Heart left ventricle (tissue), 16 donors: ENCODE measurements around the gene FLNB. TPM values are rescaled to one million over a fixed set of nuclear protein-coding genes. Genes with fewer than 3 reads are reported as not detected.

Source experiments
- ATAC-seq, 4 donors: fragments of 200-7000 bp; cut with Tn5 transposase; one replicate each; pipeline ENCODE4 v1.9.1; 2020 to 2022; ENCODE audit warnings: moderate library complexity in 4 of 4, mild to moderate bottlenecking in 3 of 4, moderate number of reproducible peaks in 1 of 4
- DNase-seq, 5 donors: peaks; one replicate each; pipeline ENCODE4 v3.0.0-alpha.2; 2020
- H3K27ac ChIP-seq, 12 donors: fragments of 200-600 bp; sonication (generic) in 4 of 12; one replicate each; pipeline versions ENCODE4 v1.5.0 to v1.8.0; 2016 to 2022; ENCODE audit warnings: mild to moderate bottlenecking in 2 of 12
- H3K27me3 ChIP-seq, 9 donors: fragments of 200-600 bp; sonication (generic) in 2 of 9; one replicate each; pipeline versions ENCODE4 v1.5.1 to v1.8.0; 2016 to 2022; ENCODE audit warnings: mild to moderate bottlenecking in 3 of 9
- H3K36me3 ChIP-seq, 9 donors: fragments of 200-600 bp; sonication (generic) in 2 of 9; one replicate each; pipeline versions ENCODE4 v1.5.0 to v1.8.0; 2018 to 2022; ENCODE audit warnings: mild to moderate bottlenecking in 2 of 9
- H3K4me1 ChIP-seq, 12 donors: fragments of 200-600 bp; sonication (generic) in 4 of 12; one replicate each; pipeline versions ENCODE4 v1.5.0 to v1.8.0; 2016 to 2022; ENCODE audit warnings: mild to moderate bottlenecking in 3 of 12
- H3K4me3 ChIP-seq, 12 donors: fragments of 200-600 bp; sonication (generic) in 4 of 12; one replicate each; pipeline versions ENCODE4 v1.5.0 to v1.8.0; 2017 to 2022; ENCODE audit warnings: mild to moderate bottlenecking in 9 of 12, moderate library complexity in 4 of 12
- H3K9me3 ChIP-seq, 12 donors: fragments of 200-600 bp; sonication (generic) in 4 of 12; one replicate each; pipeline versions ENCODE4 v1.5.0 to v1.8.0; 2016 to 2022; ENCODE audit warnings: mild to moderate bottlenecking in 1 of 12
- CTCF ChIP-seq, 12 donors: fragments of 200-600 bp; sonication (generic) in 4 of 12; IDR thresholded peaks; one replicate each; pipeline versions ENCODE4 v1.5.0 to v1.8.0; 2018 to 2022; ENCODE audit warnings: antibody characterized with exemption in 12 of 12, mild to moderate bottlenecking in 5 of 12
- POLR2A ChIP-seq, 2 donors: fragments of 450-650 bp; IDR thresholded peaks; one replicate each; pipeline ENCODE4 v1.6.1; 2017; ENCODE audit warnings: antibody characterized with exemption in 2 of 2, mild to moderate bottlenecking in 2 of 2, moderate library complexity in 2 of 2
- WGBS, 4 donors: extraction: QIAGEN DNeasy Blood & Tissue Kit in 2 of 4; methylation state at CpG; one replicate each; pipeline versions ENCODE4 v1.1.5 to v1.1.7; 2013 to 2018; 5-methylcytosine and 5-hydroxymethylcytosine counted together
- intact Hi-C, 10 donors: fragments of 100-400 bp; cut with DNase I; formaldehyde crosslinking; loops; one replicate each; pipeline versions ENCODE4 v1.11.1 to v1.14.2; 2022
- polyA plus RNA-seq, 2 donors: library from polyadenylated mRNA; stranded (reverse); fragments of 200-250 nt; gene quantifications; one replicate each; pipeline ENCODE4 v1.2.3, GENCODE V29; 2013
- total RNA-seq, 9 donors: library from RNA; depleted of rRNA in 2 of 9; stranded (reverse); fragments of >200 nt in 2 of 9; fragmentation: NEBNext Ultra II Directional in 3 of 9; extraction: Animal tissue kit (Norgen Biotek cat#: 25700) in 3 of 9; gene quantifications; one replicate each; pipeline versions ENCODE4 v1.1.0 to v1.2.4, GENCODE V29; 2016 to 2023
- donor health status: ischemic (EF 13 %, LVEDD 7.1; RV severe dilation, severe dysfunction).
- donor health status: healthy with polysubstance abuse.
- donor health status: DM: no; HTN: yes; CAD: no.
- donor health status: DM: no; HTN: no; CAD: no.
- donor health status: ischemic (EF 25% LVEDD 6.9; RV normal size, moderate dysfunction).
- donor health status: ischemic (EF 25% LVEDD 5.7; RV mildly dilated, moderate dysfunction).
- donor health status: healthy.
- donor health status: DM: yes; HTN: yes; CAD: no.
- donor health status: ischemic (EF 35%, LVEDD 5.7; RV mildly dilated, moderate dysfunction).
- donor health status: nonischemic (EF 11% LVEDD 7.7; RV severe dilation, severe dysfunction).
- donor health status: DM: yes; HTN: yes; CAD: no.
- donor health status: PGD.
- donor health status: ischemic (EF 29% LVEDD 5.4; RV normal size, mild dysfunction).
- donor health status: nonischemic (EF 23%, LVEDD 6.1; RV moderate dilation, normal function).

The FLNB gene
- total and polyA plus RNA-seq, 11 donors, result 30.5 to 75.6 (median 40.6) TPM

GRCh38 chr3:57982561-57983243 lies 25.5 kb upstream of the FLNB start:
- Histone ChIP-seq H3K9me3 (no peaks in the 10 kb centered on the region), H3K4me3 (no peak overlapping the region), H3K36me3 (no peaks in the 10 kb centered on the region), H3K27me3 (no peaks in the 10 kb centered on the region), H3K4me1 (peaks cover 4 to 47% (median 14%) of the 10 kb centered on the region in 12 donors), H3K27ac (peak overlapping the region in 3 of 12 donors; percentile 27 to 79 (median 62))
- DNase-seq (no peak), ATAC-seq (no peak)
- TF ChIP-seq POLR2A (IDR thresholded peaks at IDR 0.05), result no peak
- no peak for TF ChIP-seq CTCF (IDR thresholded peaks at IDR 0.05)
- WGBS, 4 donors, result 90 to 93% (median 92%) methylated on average over 9 of the region's 9 CpGs
- intact Hi-C loops, result no loop called here

DNA sequence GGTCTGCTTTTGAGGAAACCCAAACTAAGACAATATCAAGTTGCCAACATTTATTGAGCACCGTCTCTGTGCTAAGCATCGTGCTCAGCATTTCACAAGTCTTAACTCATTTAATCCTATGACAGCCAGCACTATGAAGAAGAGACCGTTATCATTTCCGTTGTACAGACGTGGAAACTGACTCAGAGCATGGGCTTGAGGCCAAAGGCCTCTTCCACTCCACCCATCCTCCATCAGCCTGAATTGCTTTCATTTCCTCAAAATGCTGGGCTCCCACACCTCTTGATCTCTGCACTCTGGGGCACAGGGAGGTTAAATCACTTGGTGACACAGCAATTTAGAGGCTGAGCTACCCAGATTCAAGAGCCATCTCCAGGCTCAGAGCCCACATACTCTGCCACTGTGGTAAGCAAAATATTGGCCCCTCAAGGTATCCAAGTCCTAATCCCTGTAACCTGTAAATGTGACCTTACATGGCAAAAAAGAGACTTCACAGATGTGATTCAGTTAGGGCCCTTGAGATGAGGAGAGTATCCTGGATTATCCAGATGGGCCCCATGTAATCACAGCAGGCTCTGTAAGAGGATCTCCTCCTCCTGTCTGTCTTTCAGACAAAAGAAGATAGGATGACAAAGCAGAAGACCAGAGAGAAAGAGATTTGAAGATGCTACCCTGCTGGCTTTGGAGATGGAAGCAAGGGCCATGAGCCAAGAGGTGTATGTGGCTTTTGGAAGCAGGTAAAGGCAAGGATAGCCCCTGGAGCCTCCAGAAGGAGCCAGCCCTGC lies 24.3 kb upstream of the FLNB start:
- Histone ChIP-seq H3K9me3 (no peaks in the 10 kb centered on the region), H3K4me3 (no peak overlapping the region), H3K36me3 (no peaks in the 10 kb centered on the region), H3K4me1 (peaks cover 4 to 47% (median 11%) of the 10 kb centered on the region in 12 donors), H3K27ac (peak overlapping the region in 11 of 12 donors; percentile 3 to 79 (median 49)), H3K27me3 (no peaks in the 10 kb centered on the region)
- intact Hi-C loops, result no loop called here
- DNase-seq (peak in 4 of 5 donors; percentile 66 to 77 (median 68)), ATAC-seq (peak; percentile 65 to 94 (median 90))
- no peak for TF ChIP-seq CTCF (IDR thresholded peaks at IDR 0.05)
- TF ChIP-seq POLR2A (IDR thresholded peaks at IDR 0.05), result no peak
- 9 to 23% (median 20%) methylated on average over 5 of the region's 5 CpGs for WGBS, 4 donors

DNA sequence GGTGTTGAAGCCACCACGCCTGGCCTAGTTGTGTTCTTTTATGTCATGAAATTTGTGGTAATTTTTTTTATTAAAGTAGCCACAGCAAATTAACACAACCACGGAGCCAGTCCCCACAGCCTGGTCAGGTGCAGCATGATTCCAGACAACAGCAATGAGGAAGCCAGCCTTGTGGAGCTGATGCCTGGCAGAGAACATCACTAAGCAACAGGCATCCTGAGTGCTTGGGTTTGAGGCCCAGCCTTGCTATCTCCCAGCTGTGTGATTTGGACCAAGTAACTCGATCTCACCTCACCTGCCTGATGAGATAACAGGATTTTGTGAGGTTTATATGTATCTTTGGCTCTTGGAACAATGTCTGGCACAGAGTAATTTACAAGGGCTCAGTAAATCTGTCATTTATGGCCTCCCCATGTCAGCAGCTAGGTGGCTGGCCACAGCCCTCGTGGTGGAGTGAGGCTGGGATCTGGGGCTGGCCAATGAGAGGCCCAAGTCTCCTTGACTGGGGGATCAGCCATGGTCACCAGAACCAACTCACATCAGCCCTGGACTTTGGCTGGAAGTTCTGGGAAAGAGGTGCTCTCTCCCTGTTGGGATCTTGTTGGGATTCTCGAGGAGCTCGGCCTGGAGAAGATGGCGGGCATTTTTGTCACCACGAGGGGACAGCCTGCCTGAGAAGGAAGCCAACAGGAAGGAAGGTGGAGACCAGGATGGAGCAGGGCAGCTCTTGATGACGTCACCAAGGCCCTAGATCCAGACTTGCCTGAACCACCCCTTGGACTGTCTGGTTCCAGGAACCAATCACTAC lies 22.8 kb upstream of the FLNB start:
- intact Hi-C loops, result no loop called here
- Histone ChIP-seq H3K27me3 (no peaks in the 10 kb centered on the region), H3K9me3 (no peaks in the 10 kb centered on the region), H3K4me3 (no peak overlapping the region), H3K27ac (no peak overlapping the region), H3K36me3 (no peaks in the 10 kb centered on the region), H3K4me1 (peaks cover 4 to 44% (median 11%) of the 10 kb centered on the region in 12 donors)
- TF ChIP-seq POLR2A (IDR thresholded peaks at IDR 0.05) (no peak), CTCF (IDR thresholded peaks at IDR 0.05) (no peak)
- WGBS, 4 donors, result 72 to 92% (median 90%) methylated on average over 8 to 9 of the region's 9 CpGs
- DNase-seq, result no peak
- ATAC-seq, result no peak

DNA sequence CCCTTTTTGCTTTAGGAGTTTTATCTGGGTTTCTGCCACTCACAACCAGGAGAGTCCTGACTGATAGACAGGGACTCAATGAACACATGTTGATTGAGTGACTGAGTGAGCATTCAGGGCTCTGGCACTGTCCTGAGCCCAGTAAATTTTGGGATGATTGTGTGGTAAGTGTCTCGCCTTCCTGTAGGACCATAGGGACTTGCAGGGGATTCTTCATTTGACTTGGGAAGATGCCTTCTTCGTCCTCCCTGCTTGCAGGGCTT lies 22.3 kb upstream of the FLNB start:
- intact Hi-C loops, result no loop called here
- DNase-seq, result no peak
- Histone ChIP-seq H3K36me3 (no peaks in the 10 kb centered on the region), H3K27ac (no peak overlapping the region), H3K9me3 (no peaks in the 10 kb centered on the region), H3K27me3 (no peaks in the 10 kb centered on the region), H3K4me1 (peaks cover 4 to 41% (median 11%) of the 10 kb centered on the region in 12 donors), H3K4me3 (no peak overlapping the region)
- no peak for TF ChIP-seq POLR2A (IDR thresholded peaks at IDR 0.05)
- no peak for TF ChIP-seq CTCF (IDR thresholded peaks at IDR 0.05)
- ATAC-seq, result no peak
- 94 to 100% (median 99%) methylated on average over 2 of the region's 2 CpGs for WGBS, 4 donors
